A673 (cell line): ENCODE results near the gene ATP23. TPM values are rescaled to one million over a fixed set of nuclear protein-coding genes. Genes with fewer than 3 reads are reported as not detected.

Source experiments
- BruUV-seq: library from RNA; stranded (reverse); fragments of 400-500 nt; replicated peaks from 2 replicates; lab custom pipeline; 2021; lab: Mats Ljungman, UMichigan
- CTCF ChIA-PET: fragments of 300-600 bp; sonication (Branson Sonifier 250); formaldehyde crosslinking; loops from one replicate; lab custom pipeline; 2022; ENCODE audit warnings: antibody characterized with exemption; lab: Charles Lee
- POLR2A ChIA-PET: fragments of 300-600 bp; sonication (Branson Sonifier 250); formaldehyde crosslinking; loops from one replicate; lab custom pipeline; 2022; ENCODE audit warnings: antibody characterized with exemption; ENCODE audit not compliant: low non-redundant PET; lab: Charles Lee
- DNase-seq: peaks from one replicate; pipeline ENCODE4 v3.0.0-alpha.2; 2015; ENCODE audit warnings: low spot score
- H3K27ac ChIP-seq: fragments of 200-600 bp; sonication (generic); 2 replicates; pipeline ENCODE4 v1.5.1; 2016; ENCODE audit warnings: mixed run types, low read depth, mild to moderate bottlenecking, mixed read lengths, antibody characterized with exemption, low read length; ENCODE audit not compliant: poor library complexity, severe bottlenecking
- H3K27me3 ChIP-seq: fragments of 200-600 bp; sonication (generic); replicated peaks from 2 replicates; pipeline ENCODE4 v1.6.1; 2017; ENCODE audit warnings: mixed run types, low read depth, mild to moderate bottlenecking, mixed read lengths, antibody characterized with exemption, low read length; ENCODE audit not compliant: insufficient read depth, poor library complexity
- H3K36me3 ChIP-seq: fragments of 200-600 bp; sonication (generic); 2 replicates; pipeline ENCODE4 v1.6.1; 2016; ENCODE audit warnings: mixed run types, mild to moderate bottlenecking, mixed read lengths, antibody characterized with exemption, low read length; ENCODE audit not compliant: insufficient read depth, poor library complexity, severe bottlenecking
- H3K4me1 ChIP-seq: fragments of 200-600 bp; sonication (generic); 2 replicates; pipeline ENCODE4 v1.6.1; 2017; ENCODE audit warnings: mixed run types, mild to moderate bottlenecking, mixed read lengths, antibody characterized with exemption, low read length; ENCODE audit not compliant: insufficient read depth, poor library complexity, severe bottlenecking
- H3K4me3 ChIP-seq: fragments of 200-600 bp; sonication (generic); 2 replicates; pipeline ENCODE4 v1.5.1; 2016; ENCODE audit warnings: low read depth, mixed run types, mild to moderate bottlenecking, mixed read lengths, low read length; ENCODE audit not compliant: poor library complexity, severe bottlenecking
- H3K9me3 ChIP-seq: fragments of 200-600 bp; sonication (generic); 2 replicates; pipeline ENCODE4 v1.6.1; 2016; ENCODE audit warnings: mixed run types, low read depth, mild to moderate bottlenecking, mixed read lengths, antibody characterized with exemption, low read length; ENCODE audit not compliant: poor library complexity, severe bottlenecking
- CTCF ChIP-seq: fragments of 300-800, 200-600 bp; sonication (generic); conservative IDR thresholded peaks from 2 replicates; pipeline ENCODE4 v1.5.1; 2017; ENCODE audit warnings: low read depth, mild to moderate bottlenecking, antibody characterized with exemption, low read length, moderate library complexity, mixed read lengths
- EZH2 ChIP-seq: fragments of 200-600 bp; sonication (generic); IDR thresholded peaks from 2 replicates; pipeline ENCODE4 v1.6.1; 2017; ENCODE audit warnings: borderline replicate concordance, low read depth, mild to moderate bottlenecking, mixed read lengths, antibody characterized with exemption, low read length; ENCODE audit not compliant: poor library complexity, severe bottlenecking
- intact Hi-C: fragments of 100-400 bp; cut with micrococcal nuclease; formaldehyde crosslinking; loops from one replicate; pipeline ENCODE4 v1.10.0; 2022; ENCODE audit not compliant: unreplicated experiment
- total RNA-seq: library from RNA; stranded (reverse); gene quantifications from 2 replicates; pipeline ENCODE4 v1.2.3, GENCODE V29; 2021

ATP23 gene
- total RNA-seq, 1 experiment from 2014 or later = 7.7 TPM

- TF ChIP-seq EZH2 (no peak), CTCF (no peak)
- POLR2A ChIA-PET = no interaction called here
- Histone ChIP-seq H3K9me3 (no peaks in the 10 kb centered on the region), H3K27me3 (no peaks in the 10 kb centered on the region), H3K27ac (peak overlapping the region; percentile 77), H3K4me3 (peak overlapping the region; percentile 77), H3K36me3 (no peaks in the 10 kb centered on the region), H3K4me1 (peaks cover 9% of the 10 kb centered on the region)
- no TSS peak for BruUV-seq
- intact Hi-C loops = no loop called here
- CTCF ChIA-PET = no interaction called here
- no peak for DNase-seq
Observed at GRCh38 chr12:57935331-57935730, 6.0 kb upstream of the ATP23 start.

- Histone ChIP-seq H3K4me1 (peaks cover 9% of the 10 kb centered on the region), H3K27me3 (no peaks in the 10 kb centered on the region), H3K4me3 (peak overlapping the region; percentile 77), H3K36me3 (no peaks in the 10 kb centered on the region), H3K27ac (peak overlapping the region; percentile 77), H3K9me3 (no peaks in the 10 kb centered on the region)
- ChIA-PET CTCF (no interaction called here), POLR2A (no interaction called here)
- intact Hi-C loops = no loop called here
- no peak for TF ChIP-seq EZH2
- TF ChIP-seq CTCF = no peak
- BruUV-seq = no TSS peak
- DNase-seq = peak; percentile 95
Observed at GRCh38 chr12:57935839-57936512, 5.4 kb upstream of the ATP23 start.

GRCh38 chr12:57936513-57936883, 4.9 kb upstream of the ATP23 start:
- H3K4me3 ChIP-seq = peak overlapping the region; percentile 77
- ChIA-PET POLR2A (no interaction called here), CTCF (no interaction called here)
- H3K36me3 ChIP-seq = no peaks in the 10 kb centered on the region
- peaks cover 9% of the 10 kb centered on the region for H3K4me1 ChIP-seq
- intact Hi-C loops = no loop called here
- BruUV-seq = TSS peak; percentile 99
- H3K27me3 ChIP-seq = no peaks in the 10 kb centered on the region
- H3K9me3 ChIP-seq = no peaks in the 10 kb centered on the region
- H3K27ac ChIP-seq = peak overlapping the region; percentile 77
- no peak for TF ChIP-seq CTCF
- TF ChIP-seq EZH2 = no peak
- no peak for DNase-seq
